Measurements from ENCODE around the gene NUCKS1. TPM values are rescaled to one million over a fixed set of nuclear protein-coding genes. Genes with fewer than 3 reads are reported as not detected.

Gene NUCKS1
- total and polyA plus RNA-seq, 10 of the 15 experiments (the other 5 are each of a cell fraction or from before 2014, with no cell fraction given) = 40.5 to 135 (median 55.5) TPM

- FAIRE-seq = no peak
- TF ChIP-seq MXI1 (IDR thresholded peaks at IDR 0.05; ENCODE audit: low read depth, low read length) = no peak
- TF ChIP-seq LARP7 (IDR thresholded peaks at IDR 0.05) = 0 out of 2 replicates have a peak, but pooled peaks have one; percentile 28
- 0 out of 2 replicates have a peak, but pooled peaks have one; percentile 8 for TF ChIP-seq IKZF1 (conservative IDR thresholded peaks at IDR 0.05)
- 0 out of 4 replicates have a peak, but pooled peaks of 1 of the 2 experiments have one; percentile 4 for TF ChIP-seq ETV6 (conservative IDR thresholded peaks at IDR 0.05 in 1 of 2, IDR thresholded peaks at IDR 0.05 in 1 of 2; ENCODE audit: borderline replicate concordance in 1 of 2, low read depth in 1 of 2)
- TF ChIP-seq NR2F1 (conservative IDR thresholded peaks at IDR 0.05) = 0 out of 2 replicates have a peak, but pooled peaks have one; percentile 38
These were observed 85.5 kb downstream of the NUCKS1 start for GRCh38 chr1:205664399-205665017.

More at GRCh38 chr1:205664399-205665017, 85.5 kb downstream of the NUCKS1 start:
- no peak overlapping the region for H2AFZ ChIP-seq (ENCODE audit: control insufficient read depth, low read depth, low read length)
- no peaks in the 10 kb centered on the region for H3K9me3 ChIP-seq (replicated peaks; ENCODE audit: control insufficient read depth, insufficient read depth, low read length)
- ChIA-PET SMC1A (ENCODE audit: uncharacterized antibody, unreplicated experiment) (interaction anchor here (1.4 to 26.7 kb wide), 4 partner anchors 15 to 313 kb away, joined by 4 to 1008 read pairs (median 52); partner anchors contain the start of gene SLC45A3), RAD21 (ENCODE audit: unreplicated experiment) (interaction anchor here (11.4 kb wide), 1 partner anchor 47 kb away, joined by 194 read pairs; no protein-coding TSS in a partner anchor), POLR2A (interaction anchor here (0.7 to 7.8 kb wide), 4 partner anchors 47 to 110 kb away, joined by 3 to 89 read pairs (median 3); no protein-coding TSS in a partner anchor), CTCF (interaction anchor here (1.0 to 31.9 kb wide), 5 partner anchors 14 to 313 kb away, joined by 4 to 1339 read pairs (median 6); partner anchors contain the start of gene SLC45A3)
- H3K4me1 ChIP-seq (ENCODE audit: control insufficient read depth, insufficient read depth, low read length) = peaks cover 45% of the 10 kb centered on the region
- DNase-seq (ENCODE audit: low read depth, low spot score) (no peak), ATAC-seq (no peak)
- H3K36me3 ChIP-seq (ENCODE audit: control insufficient read depth in 2 of 2, insufficient read depth in 2 of 2, low read length in 1 of 2) = 0 out of 4 replicates have a peak, but pooled peaks cover 0 to under 1% of the 10 kb centered on the region in 2 experiments
- in situ Hi-C loops (cut with MboI) (loop anchor here (5.0 kb wide), 1 partner anchor 43 kb away; no protein-coding TSS in a partner anchor), intact Hi-C loops (cut with micrococcal nuclease; ENCODE audit: unreplicated experiment) (no loop called here)
- WGBS (ENCODE audit: insufficient coverage, insufficient replicate concordance, low lambda C conversion rate, missing lambda C conversion rate) = 87% methylated on average over 19 of the region's 19 CpGs
- no peak overlapping the region for H3K4me3 ChIP-seq
- peaks cover 5% of the 10 kb centered on the region for H3K79me2 ChIP-seq (ENCODE audit: control insufficient read depth, insufficient read depth, low read length)
- no TSS peak for BruUV-seq (replicated peaks)
- no peak overlapping the region for H3K4me2 ChIP-seq (ENCODE audit: control insufficient read depth, insufficient read depth)
- no peak overlapping the region for H3K27ac ChIP-seq (ENCODE audit: control insufficient read depth, insufficient read depth)
- H4K20me1 ChIP-seq (ENCODE audit: control insufficient read depth, insufficient read depth) = no peaks in the 10 kb centered on the region
- no peak overlapping the region for H3K9ac ChIP-seq (ENCODE audit: control insufficient read depth, insufficient read depth, low read length)
- H3K27me3 ChIP-seq (replicated peaks in 1 of 2; ENCODE audit: control insufficient read depth in 2 of 2, insufficient read depth in 2 of 2, low read length in 1 of 2) = no peaks in the 10 kb centered on the region

All from GM12878 (cell line).